WTC11 (cell line): ENCODE data around the gene SLC30A9.

Experiments
- ETV6 ChIP-seq: sonication (generic); formaldehyde crosslinking; IDR thresholded peaks from 2 replicates; pipeline ENCODE4 v1.8.1; 2022; ENCODE audit warnings: mild to moderate bottlenecking, missing genetic modification reagents
- SP1 ChIP-seq: sonication (generic); formaldehyde crosslinking; conservative IDR thresholded peaks from 2 replicates; pipeline ENCODE4 v1.8.1; 2022; ENCODE audit warnings: missing genetic modification reagents
- ZBTB43 ChIP-seq: sonication (generic); formaldehyde crosslinking; IDR thresholded peaks from 2 replicates; pipeline ENCODE4 v1.8.1; 2023; ENCODE audit warnings: mild to moderate bottlenecking, missing genetic modification reagents
- TF ChIP-seq, protein P1 (sequence below): sonication (generic); formaldehyde crosslinking; IDR thresholded peaks from 2 replicates; pipeline ENCODE4 v1.8.1; 2023; ENCODE audit warnings: mild to moderate bottlenecking, moderate library complexity, missing genetic modification reagents
- TF ChIP-seq, protein P2 (sequence below): fragments of 200-600 bp; IDR thresholded peaks from 2 replicates; pipeline ENCODE4 v1.8.0; 2022; ENCODE audit warnings: antibody characterized with exemption
- TF ChIP-seq, protein P3 (sequence below): sonication (generic); formaldehyde crosslinking; IDR thresholded peaks from 2 replicates; pipeline ENCODE4 v1.8.1; 2023; ENCODE audit warnings: mild to moderate bottlenecking, missing genetic modification reagents, borderline replicate concordance
- TF ChIP-seq, protein P4 (sequence below): sonication (generic); formaldehyde crosslinking; IDR thresholded peaks from 2 replicates; pipeline ENCODE4 v1.8.0; 2022; ENCODE audit warnings: mild to moderate bottlenecking, missing genetic modification reagents
- TF ChIP-seq, protein P5 (sequence below): sonication (generic); formaldehyde crosslinking; IDR thresholded peaks from 2 replicates; pipeline ENCODE4 v1.8.0; 2022; ENCODE audit warnings: mild to moderate bottlenecking, missing genetic modification reagents

GRCh38 chr4:41982716-41983115, 7.6 kb upstream of the SLC30A9 start:
- TF ChIP-seq SP1 (CRISPR knock-in tag) (no peak), ETV6 (CRISPR knock-in tag) (no peak), ZBTB43 (CRISPR knock-in tag) (no peak)
- TF ChIP-seq, protein P1, sequence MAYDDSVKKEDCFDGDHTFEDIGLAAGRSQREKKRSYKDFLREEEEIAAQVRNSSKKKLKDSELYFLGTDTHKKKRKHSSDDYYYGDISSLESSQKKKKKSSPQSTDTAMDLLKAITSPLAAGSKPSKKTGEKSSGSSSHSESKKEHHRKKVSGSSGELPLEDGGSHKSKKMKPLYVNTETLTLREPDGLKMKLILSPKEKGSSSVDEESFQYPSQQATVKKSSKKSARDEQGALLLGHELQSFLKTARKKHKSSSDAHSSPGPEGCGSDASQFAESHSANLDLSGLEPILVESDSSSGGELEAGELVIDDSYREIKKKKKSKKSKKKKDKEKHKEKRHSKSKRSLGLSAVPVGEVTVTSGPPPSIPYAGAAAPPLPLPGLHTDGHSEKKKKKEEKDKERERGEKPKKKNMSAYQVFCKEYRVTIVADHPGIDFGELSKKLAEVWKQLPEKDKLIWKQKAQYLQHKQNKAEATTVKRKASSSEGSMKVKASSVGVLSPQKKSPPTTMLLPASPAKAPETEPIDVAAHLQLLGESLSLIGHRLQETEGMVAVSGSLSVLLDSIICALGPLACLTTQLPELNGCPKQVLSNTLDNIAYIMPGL (CRISPR knock-in tag) = no peak
- TF ChIP-seq, protein P2, sequence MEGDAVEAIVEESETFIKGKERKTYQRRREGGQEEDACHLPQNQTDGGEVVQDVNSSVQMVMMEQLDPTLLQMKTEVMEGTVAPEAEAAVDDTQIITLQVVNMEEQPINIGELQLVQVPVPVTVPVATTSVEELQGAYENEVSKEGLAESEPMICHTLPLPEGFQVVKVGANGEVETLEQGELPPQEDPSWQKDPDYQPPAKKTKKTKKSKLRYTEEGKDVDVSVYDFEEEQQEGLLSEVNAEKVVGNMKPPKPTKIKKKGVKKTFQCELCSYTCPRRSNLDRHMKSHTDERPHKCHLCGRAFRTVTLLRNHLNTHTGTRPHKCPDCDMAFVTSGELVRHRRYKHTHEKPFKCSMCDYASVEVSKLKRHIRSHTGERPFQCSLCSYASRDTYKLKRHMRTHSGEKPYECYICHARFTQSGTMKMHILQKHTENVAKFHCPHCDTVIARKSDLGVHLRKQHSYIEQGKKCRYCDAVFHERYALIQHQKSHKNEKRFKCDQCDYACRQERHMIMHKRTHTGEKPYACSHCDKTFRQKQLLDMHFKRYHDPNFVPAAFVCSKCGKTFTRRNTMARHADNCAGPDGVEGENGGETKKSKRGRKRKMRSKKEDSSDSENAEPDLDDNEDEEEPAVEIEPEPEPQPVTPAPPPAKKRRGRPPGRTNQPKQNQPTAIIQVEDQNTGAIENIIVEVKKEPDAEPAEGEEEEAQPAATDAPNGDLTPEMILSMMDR = no peak
- TF ChIP-seq, protein P3, sequence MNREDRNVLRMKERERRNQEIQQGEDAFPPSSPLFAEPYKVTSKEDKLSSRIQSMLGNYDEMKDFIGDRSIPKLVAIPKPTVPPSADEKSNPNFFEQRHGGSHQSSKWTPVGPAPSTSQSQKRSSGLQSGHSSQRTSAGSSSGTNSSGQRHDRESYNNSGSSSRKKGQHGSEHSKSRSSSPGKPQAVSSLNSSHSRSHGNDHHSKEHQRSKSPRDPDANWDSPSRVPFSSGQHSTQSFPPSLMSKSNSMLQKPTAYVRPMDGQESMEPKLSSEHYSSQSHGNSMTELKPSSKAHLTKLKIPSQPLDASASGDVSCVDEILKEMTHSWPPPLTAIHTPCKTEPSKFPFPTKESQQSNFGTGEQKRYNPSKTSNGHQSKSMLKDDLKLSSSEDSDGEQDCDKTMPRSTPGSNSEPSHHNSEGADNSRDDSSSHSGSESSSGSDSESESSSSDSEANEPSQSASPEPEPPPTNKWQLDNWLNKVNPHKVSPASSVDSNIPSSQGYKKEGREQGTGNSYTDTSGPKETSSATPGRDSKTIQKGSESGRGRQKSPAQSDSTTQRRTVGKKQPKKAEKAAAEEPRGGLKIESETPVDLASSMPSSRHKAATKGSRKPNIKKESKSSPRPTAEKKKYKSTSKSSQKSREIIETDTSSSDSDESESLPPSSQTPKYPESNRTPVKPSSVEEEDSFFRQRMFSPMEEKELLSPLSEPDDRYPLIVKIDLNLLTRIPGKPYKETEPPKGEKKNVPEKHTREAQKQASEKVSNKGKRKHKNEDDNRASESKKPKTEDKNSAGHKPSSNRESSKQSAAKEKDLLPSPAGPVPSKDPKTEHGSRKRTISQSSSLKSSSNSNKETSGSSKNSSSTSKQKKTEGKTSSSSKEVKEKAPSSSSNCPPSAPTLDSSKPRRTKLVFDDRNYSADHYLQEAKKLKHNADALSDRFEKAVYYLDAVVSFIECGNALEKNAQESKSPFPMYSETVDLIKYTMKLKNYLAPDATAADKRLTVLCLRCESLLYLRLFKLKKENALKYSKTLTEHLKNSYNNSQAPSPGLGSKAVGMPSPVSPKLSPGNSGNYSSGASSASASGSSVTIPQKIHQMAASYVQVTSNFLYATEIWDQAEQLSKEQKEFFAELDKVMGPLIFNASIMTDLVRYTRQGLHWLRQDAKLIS (CRISPR knock-in tag) = no peak
- TF ChIP-seq, protein P4, sequence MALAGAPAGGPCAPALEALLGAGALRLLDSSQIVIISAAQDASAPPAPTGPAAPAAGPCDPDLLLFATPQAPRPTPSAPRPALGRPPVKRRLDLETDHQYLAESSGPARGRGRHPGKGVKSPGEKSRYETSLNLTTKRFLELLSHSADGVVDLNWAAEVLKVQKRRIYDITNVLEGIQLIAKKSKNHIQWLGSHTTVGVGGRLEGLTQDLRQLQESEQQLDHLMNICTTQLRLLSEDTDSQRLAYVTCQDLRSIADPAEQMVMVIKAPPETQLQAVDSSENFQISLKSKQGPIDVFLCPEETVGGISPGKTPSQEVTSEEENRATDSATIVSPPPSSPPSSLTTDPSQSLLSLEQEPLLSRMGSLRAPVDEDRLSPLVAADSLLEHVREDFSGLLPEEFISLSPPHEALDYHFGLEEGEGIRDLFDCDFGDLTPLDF (CRISPR knock-in tag) = no peak
- TF ChIP-seq, protein P5, sequence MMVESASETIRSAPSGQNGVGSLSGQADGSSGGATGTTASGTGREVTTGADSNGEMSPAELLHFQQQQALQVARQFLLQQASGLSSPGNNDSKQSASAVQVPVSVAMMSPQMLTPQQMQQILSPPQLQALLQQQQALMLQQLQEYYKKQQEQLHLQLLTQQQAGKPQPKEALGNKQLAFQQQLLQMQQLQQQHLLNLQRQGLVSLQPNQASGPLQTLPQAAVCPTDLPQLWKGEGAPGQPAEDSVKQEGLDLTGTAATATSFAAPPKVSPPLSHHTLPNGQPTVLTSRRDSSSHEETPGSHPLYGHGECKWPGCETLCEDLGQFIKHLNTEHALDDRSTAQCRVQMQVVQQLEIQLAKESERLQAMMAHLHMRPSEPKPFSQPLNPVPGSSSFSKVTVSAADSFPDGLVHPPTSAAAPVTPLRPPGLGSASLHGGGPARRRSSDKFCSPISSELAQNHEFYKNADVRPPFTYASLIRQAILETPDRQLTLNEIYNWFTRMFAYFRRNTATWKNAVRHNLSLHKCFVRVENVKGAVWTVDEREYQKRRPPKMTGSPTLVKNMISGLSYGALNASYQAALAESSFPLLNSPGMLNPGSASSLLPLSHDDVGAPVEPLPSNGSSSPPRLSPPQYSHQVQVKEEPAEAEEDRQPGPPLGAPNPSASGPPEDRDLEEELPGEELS (CRISPR knock-in tag) = no peak
